K562 (cell line): Measurements from ENCODE around the gene ERBB4. TPM values are rescaled to one million over a fixed set of nuclear protein-coding genes. Genes with fewer than 3 reads are reported as not detected.

Experiments
- ATAC-seq: fragments of 200-7000 bp; cut with Tn5 transposase; 3 replicates; pipeline ENCODE4 v1.9.1; 2020; ENCODE audit warnings: moderate library complexity
- BruUV-seq: library from RNA; stranded (reverse); fragments of 400-500 nt; replicated peaks from 2 replicates; lab custom pipeline; 2021; lab: Mats Ljungman, UMichigan
- CTCF ChIA-PET: fragments of 300-600 bp; formaldehyde crosslinking; extraction: SDS; loops from one replicate; lab custom pipeline; 2021; ENCODE audit warnings: low intra/inter-chr PET ratio; lab: Yijun Ruan, JAX
- POLR2A ChIA-PET: fragments of 300-600, 350-650 bp; sonication (Branson Sonifier 250); formaldehyde crosslinking; extraction: SDS; loops from one replicate; lab custom pipeline; 2021; ENCODE audit warnings: antibody characterized with exemption, inconsistent platforms; lab: Yijun Ruan, JAX
- DNase-seq, 4 experiments: peaks; one replicate each; pipeline versions ENCODE4 v3.0.0 to v3.0.0-alpha.2; 2011 to 2018; ENCODE audit warnings: low spot score in 3 of 4, mixed read lengths in 3 of 4; ENCODE audit errors: extremely low read depth in 1 of 4
- FAIRE-seq: peaks from 2 replicates; lab custom pipeline; 2011; peaks lifted over from hg19 to GRCh38; lab: Jason Lieb, UNC
- H2AFZ ChIP-seq: 2 replicates; pipeline ENCODE4 v1.6.0; 2011; ENCODE audit warnings: low read depth, low read length, control low read depth, inconsistent platforms
- H3K27ac ChIP-seq: fragments of 200-600 bp; 3 replicates; pipeline ENCODE4 v1.8.0; 2011; ENCODE audit warnings: low read depth, mild to moderate bottlenecking, control low read depth, inconsistent platforms, low read length, moderate library complexity, mixed read lengths; ENCODE audit errors: extremely low read depth
- H3K27me3 ChIP-seq, 2 experiments: fragments of 300-600 bp in 1 of 2; 2 replicates in 1 of 2; 3 replicates in 1 of 2; pipeline versions ENCODE4 v1.6.0 to v1.8.0; 2011; ENCODE audit warnings: inconsistent platforms in 2 of 2, low read length in 2 of 2, mild to moderate bottlenecking in 1 of 2, mixed read lengths in 1 of 2, moderate library complexity in 1 of 2; ENCODE audit not compliant: control insufficient read depth in 2 of 2, insufficient read depth in 2 of 2
- H3K36me3 ChIP-seq: fragments of 300-600 bp; 3 replicates; pipeline ENCODE4 v1.8.0; 2011; ENCODE audit warnings: mild to moderate bottlenecking, low read length, inconsistent platforms; ENCODE audit not compliant: control insufficient read depth, insufficient read depth
- H3K4me1 ChIP-seq, 2 experiments: fragments of 200-600 bp in 1 of 2; replicated peaks in 1 of 2; 2 replicates in 1 of 2; 3 replicates in 1 of 2; pipeline versions ENCODE4 v1.5.1 to v1.8.0; 2011; ENCODE audit warnings: inconsistent platforms in 2 of 2, low read length in 2 of 2, mild to moderate bottlenecking in 1 of 2, mixed read lengths in 1 of 2, moderate library complexity in 1 of 2; ENCODE audit not compliant: control insufficient read depth in 2 of 2, insufficient read depth in 2 of 2
- H3K4me2 ChIP-seq: 2 replicates; pipeline ENCODE4 v1.6.1; 2011; ENCODE audit warnings: low read length, control low read depth, inconsistent platforms, mixed read lengths; ENCODE audit not compliant: insufficient read depth
- H3K4me3 ChIP-seq: fragments of 200-600 bp; sonication (generic), shearing (Covaris generic); 2 replicates; pipeline ENCODE4 v1.5.1; 2016; ENCODE audit warnings: control low read depth, inconsistent platforms
- H3K79me2 ChIP-seq: fragments of 200-600 bp; 3 replicates; pipeline ENCODE4 v1.8.0; 2011; ENCODE audit warnings: low read length, inconsistent platforms; ENCODE audit not compliant: control insufficient read depth, insufficient read depth
- H3K9ac ChIP-seq, 2 experiments: 2 replicates each; pipeline versions ENCODE4 v1.6.0 to v1.6.1; 2011; ENCODE audit warnings: low read depth in 2 of 2, low read length in 2 of 2, control low read depth in 1 of 2, inconsistent platforms in 1 of 2, mild to moderate bottlenecking in 1 of 2, mixed read lengths in 1 of 2; ENCODE audit not compliant: insufficient read depth in 1 of 2
- H3K9me1 ChIP-seq: one replicate; pipeline ENCODE4 v1.6.0; 2011; ENCODE audit warnings: inconsistent platforms, mild to moderate bottlenecking, low read length, moderate library complexity; ENCODE audit not compliant: control insufficient read depth, insufficient read depth
- H3K9me3 ChIP-seq: replicated peaks from 2 replicates; pipeline ENCODE4 v1.5.1; 2011; ENCODE audit warnings: low read depth, low read length, inconsistent platforms; ENCODE audit not compliant: control insufficient read depth, insufficient read depth
- H4K20me1 ChIP-seq: replicated peaks from 2 replicates; pipeline ENCODE4 v1.6.1; 2011; ENCODE audit warnings: low read length, inconsistent platforms, mixed read lengths; ENCODE audit not compliant: control insufficient read depth, insufficient read depth
- BRCA1 ChIP-seq, 2 experiments: fragments of 450-650 bp in 1 of 2; sonication (generic) in 1 of 2; formaldehyde crosslinking in 1 of 2; IDR thresholded peaks; 2 replicates each; pipeline versions ENCODE4 v1.5.0 to v1.6.1; 2017 to 2020; ENCODE audit warnings: mild to moderate bottlenecking in 1 of 2, missing genetic modification reagents in 1 of 2
- CTCF ChIP-seq, 3 experiments: IDR thresholded peaks in 2 of 3; conservative IDR thresholded peaks in 1 of 3; 2 replicates each; pipeline ENCODE4 v1.5.1; 2011 to 2012; ENCODE audit warnings: low read length in 3 of 3, mild to moderate bottlenecking in 3 of 3, control low read depth in 2 of 3, improper control_type of control experiment in 1 of 3, inconsistent platforms in 1 of 3, low read depth in 1 of 3, mixed read lengths in 1 of 3, moderate library complexity in 1 of 3; ENCODE audit not compliant: insufficient read depth in 2 of 3
- KLF10 ChIP-seq: fragments of 250-450 bp; sonication (Bioruptor Pico); IDR thresholded peaks from 2 replicates; pipeline ENCODE4 v1.6.1; 2021; ENCODE audit warnings: matching md5 sums
- NCOR1 ChIP-seq: fragments of 450-650 bp; IDR thresholded peaks from 2 replicates; pipeline ENCODE4 v1.6.1; 2016; ENCODE audit warnings: mild to moderate bottlenecking, moderate library complexity
- RAD21 ChIP-seq, 2 experiments: fragments of 250-450 bp in 1 of 2; fragments of 450-650 bp in 1 of 2; sonication (Bioruptor Pico) in 1 of 2; formaldehyde crosslinking in 1 of 2; IDR thresholded peaks in 1 of 2; conservative IDR thresholded peaks in 1 of 2; 2 replicates each; pipeline versions ENCODE4 v1.4.0 to v1.8.0; 2020 to 2022; ENCODE audit warnings: mild to moderate bottlenecking in 2 of 2, moderate library complexity in 1 of 2
- SAP30 ChIP-seq: fragments of 200-600 bp; sonication (generic); IDR thresholded peaks from 2 replicates; pipeline ENCODE4 v1.6.1; 2012; ENCODE audit warnings: borderline replicate concordance, low read depth, mild to moderate bottlenecking, moderate library complexity, low read length, control low read depth, inconsistent platforms; ENCODE audit not compliant: insufficient read depth, poor library complexity, severe bottlenecking
- SIN3A ChIP-seq, 2 experiments: fragments of 150-350 bp in 1 of 2; IDR thresholded peaks; 2 replicates each; pipeline ENCODE4 v1.6.1; 2011 to 2016; ENCODE audit warnings: borderline replicate concordance in 2 of 2, low read depth in 2 of 2, low read length in 2 of 2, mild to moderate bottlenecking in 2 of 2, moderate library complexity in 2 of 2; ENCODE audit not compliant: control insufficient read depth in 1 of 2
- WGBS: fragments of 100-300 bp; shearing (Covaris generic); methylation state at CpG from one replicate; pipeline ENCODE4 v1.1.6; 2016; ENCODE audit warnings: low coverage, mixed read lengths; ENCODE audit not compliant: insufficient coverage; ENCODE audit errors: missing lambda C conversion rate; 5-methylcytosine and 5-hydroxymethylcytosine counted together
- in situ Hi-C: fragments of 300-500 bp; cut with MboI; formaldehyde crosslinking; loops from 4 replicates; pipeline ENCODE4 v1.15.0; 2018; ENCODE audit warnings: inconsistent platforms, mixed read lengths
- intact Hi-C: fragments of 100-400 bp; cut with micrococcal nuclease; formaldehyde crosslinking; loops from 2 replicates; pipeline ENCODE4 v1.14.2; 2022
- polyA plus RNA-seq, 8 experiments: library from polyadenylated mRNA; depleted of rRNA in 4 of 8; stranded (reverse) in 5 of 8; unstranded in 3 of 8; fragments of >200 nt; fragmentation: Nextera tagmentation in 2 of 8; fragmentation: Illumina TruSeq in 1 of 8; extraction: Ambion mirVana in 2 of 8; extraction: Trizol in 1 of 8; gene quantifications; 2 replicates each; pipeline versions ENCODE4 v1.2.1 to v1.2.3, GENCODE V29; 2011 to 2014; ENCODE audit warnings: inconsistent platforms in 1 of 8, missing spikeins in 1 of 8
- total RNA-seq, 7 experiments: library from RNA; depleted of rRNA in 6 of 7; stranded (reverse); fragments of >200 nt in 6 of 7; fragmentation: Illumina TruSeq in 2 of 7; extraction: Trizol in 2 of 7; gene quantifications; 2 replicates each; pipeline versions ENCODE4 v1.2.1 to v1.2.3, GENCODE V29; 2011 to 2021; ENCODE audit warnings: low replicate concordance in 1 of 7

ERBB4 gene
- total and polyA plus RNA-seq, 9 of the 15 experiments (the other 6 are each of a cell fraction or from before 2014, with no cell fraction given): not detected

GRCh38 chr2:211455216-211455841 is 1083.3 kb downstream of the ERBB4 start:
- Histone ChIP-seq H3K79me2 (no peaks in the 10 kb centered on the region), H4K20me1 (no peaks in the 10 kb centered on the region), H3K4me3 (no peak overlapping the region), H3K9ac (no peak overlapping the region), H3K4me2 (no peak overlapping the region), H3K9me3 (no peaks in the 10 kb centered on the region), H3K9me1 (no peaks in the 10 kb centered on the region), H3K27ac (no peak overlapping the region), H3K36me3 (no peaks in the 10 kb centered on the region), H3K27me3 (no peaks in the 10 kb centered on the region), H3K4me1 (no peaks in the 10 kb centered on the region), H2AFZ (no peak overlapping the region)
- CTCF ChIA-PET: no interaction called here
- in situ Hi-C loops: no loop called here
- intact Hi-C loops: loop anchor here (5.0 kb wide), 1 partner anchor 1112 kb away; no protein-coding TSS in a partner anchor
- POLR2A ChIA-PET: no interaction called here
- BruUV-seq: no TSS peak
- 0% methylated on average over 1 of the region's 1 CpG for WGBS
- no peak for TF ChIP-seq SIN3A (IDR thresholded peaks at IDR 0.05; ENCODE audit: borderline replicate concordance in 2 of 2, control insufficient read depth in 1 of 2, low read depth in 2 of 2, low read length in 2 of 2)
- TF ChIP-seq SAP30: no peak
- TF ChIP-seq BRCA1 (IDR thresholded peaks at IDR 0.05): no peak
- TF ChIP-seq BRCA1 (CRISPR knock-in tag; IDR thresholded peaks at IDR 0.05): no peak
- TF ChIP-seq CTCF (IDR thresholded peaks at IDR 0.05 in 2 of 3, conservative IDR thresholded peaks at IDR 0.05 in 1 of 3; ENCODE audit: insufficient read depth in 2 of 3, low read depth in 1 of 3, low read length in 3 of 3): peak; percentile 22 to 48 (median 48); a peak in 5 of 6 replicates
- no peak for TF ChIP-seq KLF10
- TF ChIP-seq NCOR1: no peak
- TF ChIP-seq RAD21 (CRISPR knock-in tag; conservative IDR thresholded peaks at IDR 0.05 in 1 of 2, IDR thresholded peaks at IDR 0.05 in 1 of 2): peak in 1 of 2 experiments; percentile 33; a peak in 2 of 4 replicates
- ATAC-seq: no peak
- peak; percentile 6 to 32 (median 23) for DNase-seq
- FAIRE-seq: no peak
